ENCODE data around the gene INPP5A.

INPP5A gene

DNA sequence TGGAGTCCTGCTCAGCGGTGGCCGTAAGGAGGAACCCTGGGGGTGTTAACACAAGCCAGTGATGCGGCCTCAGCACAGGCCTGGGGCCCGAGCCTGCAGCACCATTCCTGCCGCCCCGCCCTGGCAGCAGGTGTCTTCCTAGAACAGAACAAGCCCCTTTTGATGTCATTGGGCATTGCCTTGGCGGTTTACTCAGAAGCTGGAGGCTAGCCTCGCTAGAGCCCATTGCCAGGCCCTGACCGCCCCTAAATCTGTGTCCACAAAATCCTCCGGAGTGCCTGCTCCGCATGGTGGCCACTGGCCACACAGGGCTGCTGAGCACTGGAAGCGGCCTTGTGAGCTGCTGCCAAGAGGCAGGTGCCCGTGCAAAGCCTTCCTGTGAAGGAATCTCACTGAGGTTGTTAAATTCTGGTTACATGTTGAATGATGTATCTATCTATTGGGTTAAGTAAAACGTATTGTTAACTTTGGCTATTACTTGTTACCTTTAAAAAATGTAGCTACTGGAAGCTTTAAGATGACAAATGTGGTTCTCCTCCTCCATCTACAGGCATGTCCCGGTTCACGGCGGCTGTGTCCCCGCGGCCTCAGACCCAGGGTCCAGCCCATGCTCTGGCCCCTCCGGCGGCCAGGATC is 1.2 kb upstream of the INPP5A start:
- no peak for DNase-seq (ENCODE audit: low read depth)

DNA sequence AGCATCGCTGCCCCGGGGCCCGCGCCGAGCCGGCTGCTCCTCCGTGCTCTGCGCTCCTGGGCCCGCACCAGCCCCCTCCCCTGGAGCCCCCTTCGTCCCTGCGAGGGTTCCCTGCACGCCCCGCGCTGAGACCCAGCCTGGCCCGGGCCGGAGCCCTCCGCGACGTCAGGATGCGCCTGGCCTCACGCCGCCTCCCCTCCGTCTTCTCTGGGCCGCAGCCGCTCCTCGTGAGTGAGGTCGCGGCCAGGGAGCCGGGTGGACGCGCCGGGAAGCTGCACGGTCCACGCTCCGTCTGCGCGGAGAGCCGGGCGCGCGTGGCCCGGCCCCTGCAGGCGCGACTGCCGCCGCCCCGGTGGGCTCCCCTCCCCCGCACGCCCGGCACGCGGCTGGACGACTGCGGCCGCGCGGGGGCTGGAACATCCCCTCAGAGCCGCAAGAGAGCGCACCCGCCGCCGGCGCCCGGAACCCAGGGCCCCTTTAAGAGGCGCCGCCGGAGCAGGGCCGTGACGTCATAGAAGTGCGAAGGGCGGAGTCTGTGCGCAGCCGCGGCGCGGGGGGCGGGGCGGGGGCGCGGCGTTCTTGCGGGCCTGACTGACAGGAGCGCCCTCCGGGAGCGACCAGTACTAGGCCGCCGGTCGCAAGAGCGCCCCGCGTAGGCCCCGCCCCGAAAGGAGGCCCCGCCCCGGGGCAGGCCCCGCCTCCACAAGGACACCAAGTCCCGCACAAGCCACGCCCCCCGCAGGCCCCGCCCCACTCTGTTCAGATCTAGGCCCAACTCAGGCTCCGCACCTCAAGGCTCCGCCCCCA is 507 bp upstream of the INPP5A start:
- peak; percentile 100 for DNase-seq (ENCODE audit: low read depth)

DNA sequence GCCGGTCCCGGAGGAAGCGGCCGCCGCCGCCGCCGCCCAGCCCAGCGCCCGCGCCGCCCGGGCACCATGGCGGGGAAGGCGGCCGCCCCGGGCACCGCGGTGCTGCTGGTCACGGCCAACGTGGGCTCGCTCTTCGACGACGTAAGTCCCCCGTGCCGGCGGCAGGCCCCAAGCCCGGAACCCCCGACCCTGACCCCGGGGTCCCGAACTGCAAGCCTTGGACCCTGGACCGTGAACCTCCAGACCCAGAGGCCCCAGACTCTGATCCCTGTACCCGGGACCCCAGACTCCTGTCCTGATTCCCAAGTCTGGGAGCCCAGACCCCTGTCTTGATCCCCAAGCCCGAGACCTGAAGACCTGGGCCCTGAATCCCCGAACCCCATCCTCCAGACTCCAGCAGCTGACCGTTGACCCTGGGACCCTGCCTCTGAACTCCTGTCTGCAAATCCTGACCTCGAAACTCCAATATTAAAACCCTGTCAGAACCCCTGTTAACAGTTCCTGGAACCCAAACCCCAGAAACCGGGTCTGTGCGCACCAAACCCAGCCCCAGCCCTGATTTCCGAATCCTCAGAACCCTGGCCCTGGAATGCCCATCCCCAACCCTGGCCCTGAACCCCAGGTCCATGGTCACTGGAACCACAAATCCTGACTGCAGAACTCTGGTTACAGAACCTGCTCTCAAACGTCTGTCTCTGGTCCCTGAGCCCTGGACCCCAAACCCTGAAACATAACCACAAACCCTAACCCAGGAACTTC is 623 bp downstream of the INPP5A start:
- no peak for DNase-seq (ENCODE audit: low read depth)

DNA sequence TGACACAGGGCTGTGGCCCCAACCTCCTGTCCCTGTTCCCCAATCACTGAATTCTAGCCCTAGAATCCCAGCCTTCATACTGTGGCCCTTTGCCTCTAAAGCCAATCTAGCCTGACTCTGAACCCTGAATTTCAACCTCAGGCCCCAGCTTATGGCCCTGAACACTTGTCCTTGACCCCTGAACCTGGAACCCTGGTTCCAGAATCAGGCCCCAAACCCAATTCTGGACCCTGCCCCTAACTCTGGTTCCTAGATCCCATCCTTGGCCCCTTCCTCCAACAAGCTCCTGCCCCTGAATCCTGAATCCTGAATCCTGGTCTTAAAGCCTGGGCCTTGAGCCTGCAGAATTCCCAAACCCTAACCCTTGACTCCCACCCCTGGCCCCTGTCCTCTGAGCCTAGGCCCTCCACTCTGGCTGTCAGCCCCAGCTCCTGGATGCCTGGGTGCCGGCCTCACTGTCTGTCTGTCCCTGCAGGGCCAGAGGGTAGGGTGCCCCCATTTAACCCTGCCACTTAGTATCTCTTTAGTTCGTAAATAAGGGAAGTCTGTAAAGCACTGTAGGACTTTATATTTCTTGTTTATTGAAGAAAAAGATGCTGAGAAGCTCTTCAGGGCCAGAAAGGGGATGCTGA is 1.3 kb downstream of the INPP5A start:
- DNase-seq (ENCODE audit: low read depth): no peak

DNA sequence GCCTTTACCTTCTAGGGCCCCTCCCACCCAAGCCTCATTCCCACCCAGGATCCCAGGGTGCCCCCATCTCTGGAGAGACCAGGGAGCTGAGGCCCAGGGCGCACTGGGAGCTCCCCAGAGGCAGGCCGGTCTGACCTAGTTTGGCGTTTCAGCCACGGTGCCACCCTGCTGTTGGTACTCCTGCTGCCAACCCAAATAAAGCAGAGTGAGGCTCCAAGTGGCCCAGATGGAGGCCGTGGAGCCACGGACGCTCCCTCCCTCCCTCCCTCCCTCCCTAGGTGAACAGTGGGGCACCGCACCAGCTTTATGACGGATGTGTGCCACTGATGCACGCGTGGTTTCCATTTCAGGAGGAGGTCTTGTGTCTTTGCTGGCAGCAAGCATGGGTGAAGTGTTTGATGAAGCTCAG is 1.8 kb downstream of the INPP5A start:
- DNase-seq (ENCODE audit: low read depth): no peak

DNA sequence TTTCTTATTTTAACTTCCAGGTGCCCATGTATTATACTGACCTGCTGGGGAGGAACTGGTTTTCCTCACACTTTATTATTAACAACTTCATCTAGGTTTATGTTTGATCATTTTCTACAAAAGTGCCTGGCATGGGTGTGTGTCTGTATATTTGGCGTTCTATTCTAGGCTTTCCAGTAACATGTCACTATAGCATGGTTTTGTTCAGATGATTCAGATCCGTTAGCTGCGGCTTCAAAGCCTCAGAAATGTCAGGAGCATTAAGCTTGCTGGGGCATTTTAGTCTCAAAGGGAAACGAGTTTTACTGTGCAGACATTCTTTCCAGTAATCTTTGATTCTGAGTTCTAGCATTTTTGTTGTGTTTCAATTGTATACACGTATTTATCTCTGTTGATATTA is 2.3 kb downstream of the INPP5A start:
- no peak for DNase-seq (ENCODE audit: low read depth)

DNA sequence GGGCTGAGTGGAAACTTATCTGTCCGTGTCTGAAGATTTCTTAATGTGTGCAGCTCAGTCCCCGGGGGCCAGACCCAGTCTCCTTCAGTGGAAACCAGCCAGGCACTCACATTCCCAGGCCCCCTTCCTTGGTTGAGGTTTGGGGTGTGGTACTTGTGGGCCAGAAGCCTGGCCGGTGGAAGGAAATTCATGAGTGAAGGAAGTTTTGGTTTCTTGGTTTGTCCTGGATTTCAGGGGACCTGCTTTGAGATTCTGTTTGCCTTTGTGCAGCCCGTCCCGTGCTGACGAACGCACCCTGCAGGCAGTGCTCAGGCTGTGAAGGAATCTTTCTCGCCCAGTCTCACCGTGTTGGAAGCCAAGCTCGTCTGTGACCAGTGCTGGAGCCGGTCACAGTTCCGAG is 2.9 kb downstream of the INPP5A start:
- no peak for DNase-seq (ENCODE audit: low read depth)

DNA sequence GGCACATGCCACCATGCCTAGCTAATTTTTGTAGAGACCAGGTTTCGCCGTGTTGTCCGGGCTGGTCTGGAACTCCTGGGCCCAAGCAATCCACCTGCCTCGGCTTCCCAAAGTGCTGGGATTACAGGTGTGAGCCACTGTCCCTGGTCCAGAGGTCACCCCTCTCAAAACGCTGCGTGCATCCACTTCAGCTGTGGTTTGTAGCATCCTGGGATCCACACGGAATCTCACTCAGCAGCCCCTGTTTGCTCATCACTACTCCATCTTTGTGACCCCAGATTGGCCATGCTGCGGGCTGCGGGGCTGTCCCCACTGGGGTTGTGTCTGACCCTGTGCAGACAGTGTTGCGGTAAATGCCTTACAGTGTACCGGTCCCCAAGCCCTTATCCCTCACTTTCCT is 3.5 kb downstream of the INPP5A start:
- no peak for DNase-seq (ENCODE audit: low read depth)

DNA sequence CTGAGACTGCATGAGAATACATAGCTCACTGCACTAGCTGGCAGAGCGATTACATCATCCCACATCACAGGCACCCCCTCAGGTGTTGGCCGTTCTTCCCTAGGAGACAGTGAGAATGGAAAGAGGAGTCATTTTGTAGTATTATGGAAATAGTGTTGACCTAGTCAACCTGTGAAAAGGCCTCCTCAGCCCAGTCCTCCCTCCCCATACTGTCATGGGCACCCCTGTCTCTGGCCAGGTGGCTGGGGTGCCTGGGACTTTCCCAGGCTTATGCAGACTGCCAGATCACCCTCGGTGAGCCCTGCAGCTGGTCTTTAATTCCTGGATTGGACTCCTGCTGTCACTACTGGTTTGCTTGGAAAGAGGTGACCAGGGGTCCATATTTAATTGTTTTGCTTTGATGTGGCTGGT is 4.0 kb downstream of the INPP5A start:
- no peak for DNase-seq (ENCODE audit: low read depth)

DNA sequence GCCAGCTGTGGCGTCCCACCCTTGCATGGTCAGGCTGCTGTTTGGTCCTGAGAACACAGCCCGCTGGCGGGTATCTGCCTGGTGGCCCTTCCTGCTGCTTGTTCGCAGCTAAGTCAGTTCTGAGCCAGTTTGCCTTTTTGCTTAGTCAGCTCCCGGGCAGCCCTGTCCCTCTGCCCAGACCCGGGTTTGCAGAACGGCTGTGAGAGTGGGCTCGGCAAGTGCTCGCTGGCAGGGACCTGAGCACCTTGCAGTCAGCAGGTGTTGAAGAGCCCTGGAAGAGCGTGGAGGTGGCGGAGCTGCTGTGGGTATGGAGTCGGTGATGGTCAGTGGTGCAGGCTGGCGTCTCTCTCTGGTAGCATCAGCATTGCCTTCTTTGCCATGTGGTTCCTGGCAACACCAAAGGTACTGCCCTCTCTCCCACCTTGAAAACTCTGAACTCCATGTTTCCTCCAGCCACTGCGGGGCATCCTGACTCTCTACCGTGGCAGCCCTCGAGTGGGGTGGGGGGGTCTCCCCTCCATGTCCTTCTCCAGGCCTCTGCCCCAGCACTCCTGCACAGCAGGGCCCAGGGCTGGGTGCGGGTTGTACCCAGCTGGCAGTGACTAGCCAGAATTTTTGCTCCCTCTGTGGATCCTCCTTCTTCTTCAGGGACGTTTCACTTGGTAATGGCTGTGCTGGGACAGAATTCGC is 4.6 kb downstream of the INPP5A start:
- no peak for DNase-seq (ENCODE audit: low read depth)

DNA sequence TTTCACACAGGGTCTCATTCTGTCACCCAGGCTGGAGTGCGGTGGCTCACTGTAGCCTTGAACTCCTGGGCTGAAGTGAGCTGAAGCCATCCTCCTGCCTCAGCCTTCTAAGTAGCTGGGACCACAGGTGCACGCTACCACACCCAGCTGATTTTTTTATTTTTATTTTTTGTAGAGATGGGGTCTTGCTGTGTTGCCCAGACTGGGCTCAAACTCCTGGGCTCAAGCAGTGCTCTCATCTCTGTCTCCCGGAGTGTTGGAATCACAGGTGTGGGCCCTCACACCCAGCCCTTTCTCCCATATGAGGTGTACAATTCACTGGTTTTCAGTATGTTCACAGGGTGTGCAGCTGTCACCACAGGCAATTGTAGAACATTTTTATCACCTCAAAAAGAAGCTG is 5.2 kb downstream of the INPP5A start:
- no peak for DNase-seq (ENCODE audit: low read depth)

DNA sequence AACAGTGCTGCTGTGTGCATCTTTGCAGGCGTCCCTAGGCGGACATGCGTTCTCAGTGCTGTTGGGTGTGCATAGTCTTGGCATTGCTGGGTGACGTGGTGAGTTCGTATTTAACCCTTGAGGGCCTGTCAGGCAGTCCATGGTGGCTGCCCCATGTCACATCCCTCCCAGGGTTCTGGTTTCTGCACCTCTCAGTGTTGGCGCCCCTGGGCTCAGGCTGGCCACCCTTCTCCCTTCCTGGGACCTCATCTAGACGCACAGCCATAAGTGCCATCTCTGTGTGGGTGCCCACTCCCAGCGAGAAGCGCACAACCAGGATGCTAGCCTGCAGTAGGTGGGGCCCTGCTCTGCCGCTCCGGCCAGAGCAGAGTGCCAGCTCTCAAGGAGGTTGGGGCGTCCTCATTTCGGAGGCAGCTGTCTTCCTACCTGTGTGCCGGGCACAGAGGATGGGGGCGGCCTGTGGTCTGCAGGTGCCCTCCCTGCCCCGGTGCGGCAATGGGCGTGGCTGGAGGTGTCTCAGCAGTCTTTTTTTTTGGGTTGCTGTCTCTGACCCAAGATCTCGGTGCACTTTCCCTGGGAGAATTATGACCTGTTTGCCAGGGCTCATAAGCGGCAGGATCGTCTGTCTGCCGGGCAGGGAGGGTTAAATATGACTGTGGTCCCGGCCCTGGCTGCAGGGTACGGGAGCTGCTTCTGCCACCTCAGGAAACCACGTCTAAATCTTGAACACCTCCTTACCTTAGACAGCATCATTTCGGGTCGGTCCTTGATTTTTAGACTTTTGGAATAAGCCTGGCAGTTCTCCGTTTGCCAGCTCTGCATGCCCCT is 6.5 kb downstream of the INPP5A start:
- no peak for DNase-seq (ENCODE audit: low read depth)

DNA sequence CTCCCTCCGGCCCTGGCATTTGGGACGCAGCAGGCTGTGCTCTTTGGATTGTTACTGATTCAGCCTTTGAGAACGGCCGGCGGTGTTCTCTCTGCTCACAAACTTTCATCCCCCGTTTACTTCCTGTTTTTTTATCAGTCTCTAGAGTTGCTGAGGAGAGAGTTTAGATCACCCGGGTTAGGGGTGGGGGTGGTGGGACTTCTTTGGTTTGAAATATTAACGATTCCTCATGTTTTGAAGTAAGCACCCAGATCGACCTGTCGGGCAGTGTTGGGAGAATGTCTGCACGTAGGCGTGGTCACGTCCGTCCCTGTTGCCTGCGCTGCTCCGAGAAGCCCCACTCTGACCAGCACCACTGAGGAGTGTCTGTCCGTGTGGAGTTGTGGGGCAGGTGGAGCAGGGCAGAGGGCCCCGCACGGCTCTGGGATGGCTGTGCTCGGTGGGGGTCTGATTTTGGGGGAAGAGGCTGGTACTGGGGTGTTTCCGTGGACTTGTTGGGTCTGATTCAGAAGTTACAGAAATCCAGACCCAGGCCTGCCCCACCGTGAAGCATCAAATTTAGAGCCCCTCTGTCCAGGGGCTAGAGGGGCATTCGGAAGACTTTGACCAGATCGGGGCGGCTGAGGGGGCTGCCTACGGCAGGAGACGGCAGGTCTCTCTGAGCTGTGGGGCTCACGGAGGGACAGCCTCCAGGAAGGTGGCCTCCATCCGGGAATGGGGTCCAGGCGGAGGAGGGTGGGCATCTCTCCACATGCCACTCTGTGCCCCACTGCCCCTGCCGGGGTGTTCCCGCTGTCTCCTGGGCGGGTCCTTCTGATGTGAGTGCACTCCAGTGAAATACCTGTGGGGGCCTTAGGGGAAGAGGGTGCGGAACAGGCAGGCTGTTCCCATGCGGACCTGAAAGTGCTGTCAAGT is 7.4 kb downstream of the INPP5A start:
- no peak for DNase-seq (ENCODE audit: low read depth)

DNA sequence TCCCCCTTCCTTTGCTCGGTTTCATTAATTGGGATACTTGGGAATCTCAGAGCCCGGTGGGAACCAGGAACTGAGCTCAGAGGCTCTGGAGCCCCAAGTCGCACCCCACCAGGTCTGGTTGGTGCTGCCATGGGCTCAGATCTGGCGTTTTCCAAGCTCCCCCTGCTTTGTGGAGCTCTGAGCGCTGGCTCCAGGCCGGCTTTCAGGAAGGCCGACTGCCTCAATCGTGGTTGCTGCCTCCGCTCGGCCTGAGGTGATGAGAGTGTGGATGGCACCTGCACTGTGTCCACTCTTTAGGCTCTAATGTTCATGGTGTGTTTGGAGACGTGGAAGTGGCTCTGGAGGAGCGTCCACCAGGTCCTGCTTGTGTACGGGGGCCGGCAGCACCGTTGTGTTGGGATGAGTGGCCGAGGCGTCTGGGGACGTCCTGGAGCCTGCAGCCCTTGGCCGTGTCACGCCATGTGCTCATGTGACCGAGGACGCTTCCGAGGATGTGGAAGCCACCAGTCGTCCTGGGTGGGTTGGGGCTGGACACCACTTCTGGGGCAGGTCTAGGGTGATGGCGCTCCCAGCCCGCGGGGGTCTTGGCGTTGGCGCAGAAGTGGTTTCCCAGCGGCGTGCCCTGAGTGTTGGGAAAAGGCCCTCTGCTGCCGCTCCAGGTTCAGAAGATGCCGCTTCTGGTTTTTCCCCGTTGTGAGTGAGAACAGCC is 8.2 kb downstream of the INPP5A start:
- no peak for DNase-seq (ENCODE audit: low read depth)

DNA sequence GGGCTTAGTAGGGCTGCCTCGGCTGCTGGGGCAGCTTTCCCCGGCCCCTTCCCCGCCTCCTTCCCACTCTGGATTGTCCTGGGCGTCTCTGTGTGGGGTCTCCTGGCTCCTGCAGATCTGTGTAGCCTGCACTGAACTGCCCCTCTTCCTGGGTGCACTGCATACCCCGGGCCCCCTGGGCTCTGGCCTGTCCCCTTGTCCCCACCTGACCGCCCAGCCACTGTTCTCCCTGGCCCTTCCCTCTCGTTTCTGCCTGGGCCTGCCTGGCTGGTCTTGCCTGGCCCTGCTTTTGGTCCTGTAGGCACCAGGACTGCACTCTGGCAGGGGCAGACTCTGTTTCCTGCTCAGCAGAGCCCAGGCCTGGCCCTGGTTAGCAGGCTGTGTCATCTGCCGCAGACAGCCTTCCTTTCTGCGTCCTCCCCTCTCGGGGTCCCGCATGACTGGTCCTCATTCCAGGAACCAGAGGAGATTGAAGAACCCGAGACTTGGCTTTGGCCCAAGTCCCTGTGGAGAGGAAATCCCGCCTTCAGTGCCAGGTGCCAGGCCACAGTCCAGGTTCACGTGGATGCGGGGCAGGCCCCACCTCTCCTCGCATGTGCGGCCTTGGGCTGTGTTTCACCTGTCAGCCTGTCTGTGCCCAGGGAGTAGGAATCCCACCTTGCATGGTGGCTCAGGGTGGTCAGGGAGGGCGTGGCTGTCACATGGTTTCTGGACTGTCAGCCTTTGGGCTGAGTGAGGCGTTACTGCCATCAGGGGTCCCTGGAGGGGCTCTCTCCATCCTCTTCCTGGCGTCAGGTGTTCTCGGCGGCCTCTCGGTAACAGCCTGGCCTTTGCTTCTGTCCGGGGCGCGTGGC is 9.2 kb downstream of the INPP5A start:
- DNase-seq (ENCODE audit: low read depth): no peak

DNA sequence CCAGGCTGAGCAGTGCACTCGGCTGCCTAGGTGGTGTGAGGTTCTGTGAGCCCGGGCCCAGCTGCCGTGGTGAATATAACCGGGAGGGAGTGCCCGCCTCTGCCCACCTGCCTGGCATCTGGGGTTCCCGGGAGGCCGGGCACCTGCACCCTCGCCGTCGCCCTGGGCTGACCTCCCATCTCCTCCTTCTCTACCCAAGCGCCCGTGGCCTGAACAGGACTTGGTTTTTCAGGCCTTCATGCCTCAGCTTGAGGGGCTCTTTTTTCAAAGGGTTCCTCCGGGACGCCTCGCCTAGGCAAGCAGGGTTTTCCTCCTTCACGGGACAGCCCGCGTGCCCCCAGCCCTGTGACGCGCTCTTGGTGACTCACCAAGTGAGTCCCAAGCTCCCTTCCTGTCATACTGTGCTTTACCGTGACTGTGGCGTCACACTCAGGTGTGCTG is 9.9 kb downstream of the INPP5A start:
- DNase-seq (ENCODE audit: low read depth): no peak

DNA sequence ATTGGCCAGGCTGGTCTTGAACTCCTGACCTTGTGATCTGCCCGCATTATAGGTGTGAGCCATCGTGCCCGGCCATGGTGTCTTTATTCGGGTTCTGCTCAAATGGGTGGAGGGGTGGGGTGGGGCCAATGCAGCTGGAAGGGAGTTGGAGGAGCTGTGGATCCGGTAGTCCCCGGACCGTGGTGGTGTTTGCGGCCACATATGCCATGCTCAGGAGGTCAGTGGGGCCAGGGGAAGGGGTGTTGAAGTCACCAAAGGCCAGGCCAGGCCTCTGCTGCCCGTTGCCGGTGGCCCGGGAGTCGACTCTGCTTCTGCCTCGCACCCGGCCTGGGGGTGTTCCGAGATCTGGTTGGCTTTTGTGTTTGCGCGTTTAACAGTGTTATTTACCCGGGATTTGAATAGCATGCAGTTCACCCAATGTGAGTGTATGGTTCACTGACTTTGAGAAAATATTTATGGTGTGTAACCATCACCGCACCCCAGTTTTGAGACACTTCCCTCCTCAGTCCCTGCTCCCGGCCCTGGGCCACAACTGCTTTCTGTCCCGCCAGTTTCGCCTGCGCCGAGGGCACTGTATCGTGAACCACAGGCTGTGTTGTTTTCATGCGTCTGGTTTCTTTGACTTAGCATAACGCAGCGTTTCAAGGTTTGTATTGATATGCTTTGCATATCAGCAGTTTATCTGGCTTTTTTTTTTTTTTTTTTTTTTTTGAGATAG is 10.7 kb downstream of the INPP5A start:
- no peak for DNase-seq (ENCODE audit: low read depth)

DNA sequence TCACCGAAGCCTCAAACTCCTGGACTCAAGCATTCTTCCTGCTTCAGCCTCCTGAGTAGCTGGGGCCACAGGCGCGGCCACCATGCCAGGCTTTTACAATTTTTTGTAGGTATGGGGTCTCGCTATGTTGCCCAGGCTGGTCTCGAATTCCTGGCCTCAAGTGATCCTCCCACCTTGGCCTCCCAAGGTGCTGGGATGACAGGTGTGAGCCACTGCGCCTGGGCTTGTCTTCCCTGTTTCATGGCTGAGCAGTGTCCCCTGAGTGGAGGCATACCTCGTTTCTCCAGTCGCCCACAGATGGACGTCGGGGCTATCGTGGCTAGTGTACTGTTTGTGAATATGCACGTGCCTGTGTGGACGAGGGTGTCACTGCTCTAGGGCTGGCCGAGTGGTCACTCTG is 11.3 kb downstream of the INPP5A start:
- no peak for DNase-seq (ENCODE audit: low read depth)

Measured in stimulated activated CD8-positive, alpha-beta memory T cell treated with anti-CD3 and anti-CD28 coated beads, Interleukin-4, amount 100 ng/mL, for 24 hours (primary cell).